ENCODE results near the gene TAF1. TPM values are rescaled to one million over a fixed set of nuclear protein-coding genes. Genes with fewer than 3 reads are reported as not detected.

The TAF1 gene
- total and polyA plus RNA-seq, 10 of the 15 experiments (the other 5 are each of a cell fraction or from before 2014, with no cell fraction given), result 4.1 to 24.2 (median 17.2) TPM

DNA sequence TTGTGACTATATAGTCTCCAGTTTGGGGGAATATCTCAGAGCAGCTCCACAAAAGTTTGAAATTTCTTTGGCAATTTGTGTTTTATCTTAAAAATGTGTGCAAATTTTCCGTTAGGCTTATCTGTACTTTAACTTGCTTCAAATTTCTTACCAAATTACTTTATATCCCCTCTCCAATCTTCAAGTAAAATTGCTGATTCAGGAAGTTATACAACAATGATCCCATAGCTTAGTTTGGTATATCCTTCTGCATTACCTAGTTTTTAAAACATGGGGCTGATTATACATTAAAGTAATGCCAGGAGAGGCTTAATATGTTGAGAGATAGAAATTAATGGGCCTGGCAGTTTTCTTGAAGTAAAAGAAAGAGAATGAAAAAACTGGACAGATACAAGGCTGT, 66.6 kb downstream of the TAF1 start:
- in situ Hi-C loops (cut with MboI) (no loop called here), intact Hi-C loops (cut with micrococcal nuclease; ENCODE audit: unreplicated experiment) (loop anchor here (5.0 to 10.0 kb wide), 2 partner anchors 122 to 220 kb away; no protein-coding TSS in a partner anchor)
- H3K4me2 ChIP-seq (ENCODE audit: control insufficient read depth, insufficient read depth), result no peak overlapping the region
- H2AFZ ChIP-seq (ENCODE audit: control insufficient read depth, low read depth, low read length), result no peak overlapping the region
- ATAC-seq (no peak), DNase-seq (ENCODE audit: low read depth, low spot score) (no peak), FAIRE-seq (no peak)
- no TSS peak for BruUV-seq (replicated peaks)
- TF ChIP-seq, protein P1, sequence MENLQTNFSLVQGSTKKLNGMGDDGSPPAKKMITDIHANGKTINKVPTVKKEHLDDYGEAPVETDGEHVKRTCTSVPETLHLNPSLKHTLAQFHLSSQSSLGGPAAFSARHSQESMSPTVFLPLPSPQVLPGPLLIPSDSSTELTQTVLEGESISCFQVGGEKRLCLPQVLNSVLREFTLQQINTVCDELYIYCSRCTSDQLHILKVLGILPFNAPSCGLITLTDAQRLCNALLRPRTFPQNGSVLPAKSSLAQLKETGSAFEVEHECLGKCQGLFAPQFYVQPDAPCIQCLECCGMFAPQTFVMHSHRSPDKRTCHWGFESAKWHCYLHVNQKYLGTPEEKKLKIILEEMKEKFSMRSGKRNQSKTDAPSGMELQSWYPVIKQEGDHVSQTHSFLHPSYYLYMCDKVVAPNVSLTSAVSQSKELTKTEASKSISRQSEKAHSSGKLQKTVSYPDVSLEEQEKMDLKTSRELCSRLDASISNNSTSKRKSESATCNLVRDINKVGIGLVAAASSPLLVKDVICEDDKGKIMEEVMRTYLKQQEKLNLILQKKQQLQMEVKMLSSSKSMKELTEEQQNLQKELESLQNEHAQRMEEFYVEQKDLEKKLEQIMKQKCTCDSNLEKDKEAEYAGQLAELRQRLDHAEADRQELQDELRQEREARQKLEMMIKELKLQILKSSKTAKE (IDR thresholded peaks at IDR 0.05; ENCODE audit: low read depth, poor library complexity, severe bottlenecking), result no peak
- TF ChIP-seq NFIC (IDR thresholded peaks at IDR 0.05; ENCODE audit: low read depth, low read length), result no peak
- TF ChIP-seq STAT1 (conservative IDR thresholded peaks at IDR 0.05), result no peak
- TF ChIP-seq, protein P2, sequence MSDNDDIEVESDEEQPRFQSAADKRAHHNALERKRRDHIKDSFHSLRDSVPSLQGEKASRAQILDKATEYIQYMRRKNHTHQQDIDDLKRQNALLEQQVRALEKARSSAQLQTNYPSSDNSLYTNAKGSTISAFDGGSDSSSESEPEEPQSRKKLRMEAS (IDR thresholded peaks at IDR 0.05; ENCODE audit: low read depth, low read length), result no peak
- no peak for TF ChIP-seq TCF3 (IDR thresholded peaks at IDR 0.05; ENCODE audit: borderline replicate concordance, insufficient read depth, low read depth, low read length)
- no peak for TF ChIP-seq SREBF1 (IDR thresholded peaks at IDR 0.05; ENCODE audit: low read length)
- SMC1A ChIA-PET (ENCODE audit: uncharacterized antibody, unreplicated experiment), result no interaction called here
- 44% methylated on average over 1 of the region's 1 CpG for WGBS (ENCODE audit: insufficient coverage, insufficient replicate concordance, low lambda C conversion rate, missing lambda C conversion rate)
- no peaks in the 10 kb centered on the region for H3K79me2 ChIP-seq (ENCODE audit: control insufficient read depth, insufficient read depth, low read length)
- H3K4me1 ChIP-seq (ENCODE audit: control insufficient read depth, insufficient read depth, low read length), result no peaks in the 10 kb centered on the region
- H3K36me3 ChIP-seq (ENCODE audit: control insufficient read depth in 2 of 2, insufficient read depth in 2 of 2, low read length in 1 of 2), result no peaks in the 10 kb centered on the region; a peak in 1 of 4 replicates
- no peaks in the 10 kb centered on the region for H3K9me3 ChIP-seq (replicated peaks; ENCODE audit: control insufficient read depth, insufficient read depth, low read length)
- H3K27me3 ChIP-seq (replicated peaks in 1 of 2; ENCODE audit: control insufficient read depth in 2 of 2, insufficient read depth in 2 of 2, low read length in 1 of 2), result no peaks in the 10 kb centered on the region
- RAD21 ChIA-PET (ENCODE audit: unreplicated experiment), result no interaction called here
- H4K20me1 ChIP-seq (ENCODE audit: control insufficient read depth, insufficient read depth), result no peaks in the 10 kb centered on the region
- no peak overlapping the region for H3K4me3 ChIP-seq
- POLR2A ChIA-PET, result interaction anchor here (0.7 kb wide), 1 partner anchor 267 kb away, joined by 3 read pairs; no protein-coding TSS in a partner anchor
- H3K27ac ChIP-seq (ENCODE audit: control insufficient read depth, insufficient read depth), result no peak overlapping the region
- H3K9ac ChIP-seq (ENCODE audit: control insufficient read depth, insufficient read depth, low read length), result no peak overlapping the region
- CTCF ChIA-PET, result no interaction called here

All from GM12878 (cell line).